Stimulated activated CD8-positive, alpha-beta memory T cell treated with anti-CD3 and anti-CD28 coated beads, Interleukin-15, amount 100 ng/mL, for 4 hours (primary cell): Measurements from ENCODE around the gene VWC2L.

Experiments
- DNase-seq, 2 donors: peaks; one replicate each; pipeline ENCODE4 v3.0.0-alpha.2; 2020; ENCODE audit warnings: low read depth in 2 of 2

Gene VWC2L

DNA sequence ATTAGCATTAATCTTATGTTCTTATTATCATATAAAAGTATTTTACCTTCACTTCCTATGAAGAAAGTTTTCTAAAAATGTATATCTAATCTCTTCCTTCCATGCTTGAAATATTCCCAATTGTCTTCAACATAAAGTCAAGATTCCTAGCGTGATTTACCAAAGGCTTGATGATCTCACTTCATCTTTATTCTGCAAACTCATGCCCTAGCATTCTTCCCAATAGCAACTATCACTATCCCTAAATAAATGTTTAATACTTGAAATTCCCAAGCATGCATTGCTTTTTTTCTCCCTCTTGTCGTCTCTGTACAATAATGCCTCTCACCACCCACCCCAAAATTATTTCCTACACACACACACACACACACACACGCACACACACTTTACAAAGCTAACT is 125.8 kb downstream of the VWC2L start:
- no peak for DNase-seq

DNA sequence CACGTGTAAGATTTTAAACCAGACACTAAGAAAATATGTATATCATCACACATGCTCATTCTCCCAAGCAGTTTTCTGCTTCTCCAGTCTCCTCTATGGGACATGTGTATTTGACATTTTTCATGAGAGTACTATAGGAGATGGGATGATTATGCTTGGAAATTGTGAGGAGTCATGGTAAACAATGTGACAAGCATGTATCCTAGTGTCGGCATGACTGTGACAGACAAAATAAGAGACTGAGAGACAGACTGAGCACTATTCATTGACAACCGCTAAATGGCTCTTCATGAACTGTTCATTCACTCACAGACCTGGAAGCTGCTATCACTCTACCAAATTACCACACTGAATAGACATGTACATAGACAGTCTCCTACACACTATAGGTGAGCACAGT is 127.1 kb downstream of the VWC2L start:
- no peak for DNase-seq

DNA sequence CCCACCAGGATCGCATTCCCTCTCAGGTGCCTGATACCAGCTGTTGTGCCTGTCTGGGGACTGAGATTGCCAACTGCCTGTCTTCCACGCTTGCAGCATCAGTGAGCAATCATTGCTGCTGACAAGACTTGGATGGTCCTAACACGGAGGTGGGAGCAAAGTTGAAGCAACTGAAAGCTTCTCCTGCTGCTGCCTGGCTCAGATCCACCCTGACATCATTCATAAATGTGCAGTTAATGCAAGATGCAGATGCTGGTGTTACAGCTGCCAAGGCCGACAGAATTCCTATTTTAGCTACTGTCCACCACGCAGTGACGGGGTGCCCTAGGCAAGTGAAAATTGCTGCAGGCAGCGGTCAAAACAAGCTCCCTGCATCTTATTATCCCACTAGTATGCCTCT is 131.4 kb downstream of the VWC2L start:
- no peak for DNase-seq

DNA sequence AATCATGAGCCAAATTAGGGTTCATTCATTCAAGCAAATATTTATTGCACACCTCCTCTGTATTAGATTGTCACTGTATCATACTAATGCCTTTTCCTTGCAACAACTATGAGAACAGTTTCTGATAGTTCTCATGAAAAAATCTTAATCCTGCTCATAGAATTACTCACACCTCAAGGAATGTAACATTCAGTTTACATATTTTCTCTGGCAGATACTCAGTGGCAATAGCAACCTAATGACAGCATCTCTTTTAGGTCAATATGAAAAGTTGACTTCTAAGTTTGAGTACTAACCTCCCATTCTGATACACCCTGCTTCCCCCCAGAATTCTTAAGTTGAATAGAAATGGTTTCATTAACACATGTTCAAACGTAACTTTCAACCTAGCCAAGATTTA is 132.0 kb downstream of the VWC2L start:
- DNase-seq: no peak

DNA sequence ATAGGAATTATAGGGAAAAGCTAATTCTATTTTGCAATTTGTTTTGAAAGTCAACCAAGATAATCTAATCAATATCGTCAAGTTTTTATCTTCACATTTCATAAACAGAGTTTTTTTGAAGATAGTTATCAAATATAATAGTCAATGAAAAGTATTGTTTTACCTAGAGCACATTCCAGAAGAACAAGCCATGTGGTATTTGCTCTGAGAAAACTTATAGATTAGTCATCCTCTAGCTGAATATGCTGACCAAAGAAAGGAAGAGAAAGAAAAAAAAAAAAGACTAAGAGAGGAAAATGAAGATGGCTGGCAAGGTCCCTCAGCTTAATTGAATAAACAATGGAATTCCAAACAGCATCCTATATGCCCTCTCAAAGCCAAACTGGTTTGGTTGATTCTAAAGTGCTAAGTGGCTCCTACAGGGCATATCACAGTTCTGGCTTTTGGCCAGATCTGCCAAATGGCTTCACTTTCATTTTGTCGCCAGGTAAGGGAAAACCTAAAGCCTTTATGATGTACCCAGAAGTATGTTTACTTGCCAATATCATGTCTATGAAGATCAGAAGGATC is 132.6 kb downstream of the VWC2L start:
- no peak for DNase-seq

DNA sequence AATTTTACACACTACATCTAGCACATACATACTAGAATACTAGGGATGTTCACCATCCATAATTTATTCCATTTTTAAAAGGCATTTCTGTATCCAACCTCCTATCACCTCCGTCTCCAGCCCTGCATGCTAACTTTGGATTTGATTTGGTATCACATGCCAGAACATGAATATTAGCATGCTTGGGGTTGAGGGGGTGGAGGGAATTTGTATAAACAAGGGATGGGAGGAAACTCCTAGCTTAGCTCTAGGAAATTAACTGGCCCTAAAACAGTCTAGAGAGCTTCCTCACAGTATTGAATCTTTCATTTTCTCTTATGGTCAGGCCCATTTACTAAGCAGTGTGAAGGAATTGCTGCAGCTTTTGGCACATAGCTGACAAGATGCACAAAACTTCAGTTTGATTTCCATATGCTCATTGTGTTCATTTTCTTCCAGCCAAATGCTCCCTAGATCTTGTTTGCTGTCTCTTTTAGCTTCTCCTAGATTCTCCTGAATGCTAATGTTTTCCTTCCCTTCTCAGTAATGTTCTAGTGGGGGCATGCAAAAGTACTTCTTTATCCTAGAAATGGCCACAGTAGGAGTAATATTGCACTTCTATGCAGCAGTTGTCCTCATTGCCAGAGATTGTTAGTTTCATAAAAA is 135.2 kb downstream of the VWC2L start:
- no peak for DNase-seq

DNA sequence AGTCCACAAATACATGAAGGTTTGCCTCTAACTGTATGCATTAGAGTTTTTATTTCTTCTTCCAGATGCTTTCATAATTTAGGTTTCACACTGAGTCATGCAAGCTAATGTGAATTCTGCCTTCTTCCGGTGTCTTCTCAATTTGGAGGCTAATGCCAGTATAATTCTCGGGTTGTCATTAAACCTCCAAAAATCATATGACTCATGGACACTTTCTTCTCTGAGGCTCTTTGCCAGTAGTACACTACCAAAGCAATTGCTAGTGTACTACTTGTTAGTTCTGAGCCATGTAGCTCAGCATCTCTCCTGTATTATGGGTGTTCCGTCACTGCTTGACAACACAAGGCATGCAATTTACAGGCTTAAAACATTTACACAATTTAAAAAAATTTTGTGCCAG is 137.1 kb downstream of the VWC2L start:
- DNase-seq: no peak

DNA sequence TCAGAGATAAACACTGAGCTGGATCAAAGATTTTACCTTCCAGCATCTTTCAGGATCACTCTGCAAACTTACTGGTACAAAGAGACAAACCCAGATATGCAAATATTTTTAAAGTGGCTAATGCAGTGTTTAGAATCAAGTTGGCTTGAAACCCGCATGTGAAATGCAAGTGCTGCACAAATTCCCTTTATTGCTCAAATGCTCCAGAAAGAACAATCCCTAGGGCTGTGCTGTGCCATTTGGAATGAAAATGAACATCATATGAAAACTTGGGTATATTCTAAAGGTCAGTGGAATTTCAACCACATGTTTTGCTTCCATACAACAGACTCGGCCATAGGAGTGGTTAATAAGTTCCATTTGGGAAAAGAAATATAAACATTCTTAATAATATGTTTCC is 139.1 kb downstream of the VWC2L start:
- no peak for DNase-seq

DNA sequence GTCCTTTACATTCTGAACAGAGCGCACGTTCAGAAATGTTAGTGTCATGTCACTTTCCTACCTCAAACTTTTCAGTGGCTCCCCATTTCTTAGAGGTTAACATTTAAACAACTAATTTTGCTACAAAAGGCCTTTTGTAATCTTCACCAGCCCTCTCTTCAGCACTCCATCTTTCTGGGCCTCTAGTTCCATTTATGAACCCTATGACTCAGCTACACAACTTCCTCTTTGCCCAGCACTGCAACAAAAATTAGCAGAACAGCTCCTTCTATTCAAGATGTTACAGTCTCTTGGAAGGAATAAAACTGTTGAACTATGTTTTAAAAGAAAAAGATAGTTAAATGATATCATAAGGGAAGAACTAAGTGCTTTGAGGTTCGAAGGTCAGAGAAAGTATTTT is 139.9 kb downstream of the VWC2L start:
- DNase-seq: no peak

DNA sequence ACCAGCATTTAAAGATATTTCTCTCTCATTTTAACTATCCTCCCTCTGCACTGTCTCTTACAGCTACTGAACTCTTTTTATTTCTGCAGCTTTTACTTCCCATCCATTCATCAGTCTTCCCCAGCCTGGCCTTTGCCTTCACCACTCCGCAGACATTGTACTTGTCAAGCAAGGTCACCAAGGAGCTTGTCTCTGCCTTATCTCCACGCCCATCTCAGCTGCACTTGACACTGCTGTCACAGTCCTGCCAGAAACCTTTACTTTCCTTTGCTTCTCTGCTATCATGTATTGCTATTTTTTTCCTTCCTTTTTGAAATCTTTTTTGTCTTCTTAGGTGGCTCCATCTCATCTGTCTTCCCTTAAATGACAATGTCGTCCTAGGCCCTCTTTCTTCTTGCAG is 147.0 kb downstream of the VWC2L start:
- no peak for DNase-seq

DNA sequence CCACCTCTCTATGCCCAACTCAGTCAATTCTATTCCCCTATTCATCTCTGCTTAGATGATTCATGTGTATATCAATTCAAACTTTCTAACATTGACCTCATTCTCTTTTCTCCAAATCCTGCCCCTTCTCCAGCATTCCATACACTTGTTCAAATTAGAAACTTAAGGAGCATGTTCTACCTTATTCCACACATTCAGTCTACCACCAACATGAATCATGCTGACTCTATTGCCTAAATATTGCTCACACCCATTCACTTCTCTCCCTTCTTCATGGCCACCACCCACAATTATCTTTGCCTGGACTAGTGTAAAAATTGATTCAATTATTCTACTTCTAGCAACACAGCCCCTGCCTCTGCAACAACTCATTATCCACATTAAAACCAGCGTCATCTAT is 147.5 kb downstream of the VWC2L start:
- DNase-seq: no peak

DNA sequence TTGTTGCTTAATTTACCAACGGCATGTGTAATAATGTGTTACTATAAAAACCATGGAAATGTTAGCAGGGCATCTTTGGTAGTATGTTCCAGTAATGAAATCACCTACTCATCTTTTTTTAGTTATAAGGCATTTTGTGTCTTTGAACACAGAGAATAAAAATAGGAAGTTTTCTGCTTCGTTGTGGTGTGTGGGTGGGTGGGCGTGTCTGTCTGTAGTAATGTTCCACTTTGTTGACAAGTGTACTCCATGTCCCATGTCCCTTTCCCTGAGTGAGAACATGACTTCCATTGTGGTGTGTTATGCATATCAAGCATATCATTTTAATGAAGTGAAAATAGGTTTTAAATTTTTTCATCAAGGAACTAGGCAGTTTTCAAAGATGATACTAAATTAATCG is 149.3 kb downstream of the VWC2L start:
- no peak for DNase-seq

DNA sequence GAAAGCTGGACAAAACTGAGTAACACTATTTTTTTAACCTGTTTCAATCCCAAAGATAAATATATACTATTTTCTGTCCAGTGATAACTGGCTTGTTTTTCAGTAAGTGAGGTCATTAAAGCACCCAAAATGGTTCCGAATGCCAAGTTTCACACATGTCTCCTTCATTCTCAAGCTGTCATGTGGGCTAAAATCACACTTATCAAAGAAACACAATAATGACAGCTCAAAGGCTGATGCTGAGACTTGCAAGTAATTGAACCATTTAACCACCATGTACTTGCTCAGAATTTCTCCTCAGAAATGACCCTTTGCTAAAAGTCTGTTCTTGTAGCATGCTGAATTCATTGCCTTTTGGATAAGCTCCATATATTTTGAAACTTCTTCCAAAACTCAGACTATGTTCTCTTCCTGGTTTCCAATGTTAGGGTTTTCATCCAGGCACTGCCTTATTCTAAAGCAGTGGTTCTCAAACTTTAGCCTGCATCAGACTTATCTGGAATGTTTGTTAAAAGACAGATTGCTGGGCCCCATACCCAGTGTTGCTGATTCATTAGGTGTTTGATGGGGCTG is 149.8 kb downstream of the VWC2L start:
- no peak for DNase-seq

DNA sequence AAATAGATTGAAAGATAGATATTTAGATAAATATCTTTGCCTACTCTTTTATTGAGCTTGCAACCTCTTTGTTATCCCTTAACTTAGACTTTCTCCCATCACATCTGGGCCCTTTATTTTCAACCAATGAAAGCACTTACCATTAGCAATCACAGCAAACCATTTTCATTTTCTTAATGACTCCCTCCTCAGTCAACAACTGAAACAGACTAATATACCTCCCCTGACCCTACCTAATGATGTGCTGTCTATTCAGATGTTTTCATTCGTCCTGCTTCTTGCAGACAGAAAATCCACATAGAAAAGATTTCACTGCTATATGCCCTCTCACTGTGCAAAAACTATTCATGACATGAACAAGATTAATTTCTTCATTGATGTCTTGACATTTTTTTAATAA is 154.4 kb downstream of the VWC2L start:
- DNase-seq: no peak

DNA sequence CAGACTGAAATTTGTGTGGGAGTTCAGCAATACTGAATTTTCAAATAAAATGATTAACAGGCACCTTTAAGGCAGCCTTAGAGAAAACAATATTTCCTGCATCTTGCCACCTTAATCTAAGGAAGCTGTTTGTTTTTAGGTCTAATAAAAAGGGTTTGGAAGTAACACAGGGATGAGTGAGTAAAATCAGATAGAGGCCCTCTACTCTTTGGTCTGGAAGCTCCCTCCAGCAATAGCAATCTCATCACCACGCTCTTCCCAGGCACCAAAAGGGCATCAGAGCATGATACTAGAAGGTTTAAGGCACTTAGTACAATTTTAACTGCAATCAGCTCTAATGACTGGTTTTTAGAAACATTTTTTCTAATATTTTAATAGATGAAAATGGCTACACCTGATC is 155.6 kb downstream of the VWC2L start:
- no peak for DNase-seq

DNA sequence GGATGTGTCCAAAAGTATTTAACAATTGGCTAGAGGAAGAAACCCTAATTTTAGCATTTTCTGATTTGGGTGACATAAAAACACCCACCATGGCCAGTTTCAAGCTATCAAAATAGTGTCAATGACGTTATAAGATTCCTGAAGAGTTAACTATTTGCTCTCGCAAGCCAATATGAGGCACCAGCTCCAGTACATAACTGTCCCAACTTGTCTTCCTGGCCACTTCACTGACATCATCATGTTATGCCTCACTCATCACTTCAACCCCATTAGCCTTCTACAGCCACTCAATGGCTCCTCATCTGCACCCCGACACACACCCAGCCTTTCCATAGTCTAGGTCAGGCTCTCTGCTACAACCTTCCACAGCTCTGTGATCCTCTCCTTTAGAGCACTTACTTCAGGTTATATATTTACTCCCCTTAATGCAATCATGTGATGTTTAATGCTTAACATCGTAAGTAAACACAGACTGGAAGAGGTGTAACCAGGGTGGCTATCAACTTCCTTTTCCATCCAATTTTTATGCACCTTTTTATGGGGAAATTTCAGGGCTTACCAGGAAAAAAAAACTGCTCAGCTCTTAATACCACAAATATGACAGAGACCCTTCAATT is 158.7 kb downstream of the VWC2L start:
- DNase-seq: no peak

DNA sequence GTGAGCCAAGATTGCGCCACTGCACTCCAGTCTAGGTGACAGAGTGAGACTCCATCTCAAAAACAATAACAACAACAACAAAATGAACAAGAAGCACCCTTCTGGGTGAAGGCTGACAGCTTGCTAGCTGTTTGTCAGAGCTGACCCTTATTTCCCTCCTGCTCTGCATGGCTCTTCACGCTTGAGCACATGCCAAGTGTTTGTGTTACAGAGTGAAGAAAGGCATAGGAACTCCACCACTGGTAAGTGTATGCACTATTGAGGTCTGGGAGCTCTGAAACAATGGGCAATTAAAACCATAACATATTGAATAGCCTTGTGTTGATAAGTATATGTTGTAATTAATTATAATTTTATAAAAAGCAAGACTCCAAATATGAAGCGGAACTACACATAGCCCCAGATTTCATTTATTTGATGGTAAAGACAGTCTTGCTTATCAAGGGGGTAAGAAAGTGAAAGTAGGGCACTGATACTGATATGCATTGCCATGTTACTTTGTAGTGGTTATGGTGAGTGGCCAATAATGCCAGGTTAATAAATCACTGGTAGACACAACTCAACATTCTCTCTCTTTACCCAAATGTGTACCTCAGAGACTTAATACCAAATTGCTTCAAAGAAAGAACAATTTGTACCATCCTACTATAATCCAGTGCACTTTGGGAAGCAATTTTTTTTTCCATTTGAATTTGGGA is 163.4 kb downstream of the VWC2L start:
- no peak for DNase-seq

DNA sequence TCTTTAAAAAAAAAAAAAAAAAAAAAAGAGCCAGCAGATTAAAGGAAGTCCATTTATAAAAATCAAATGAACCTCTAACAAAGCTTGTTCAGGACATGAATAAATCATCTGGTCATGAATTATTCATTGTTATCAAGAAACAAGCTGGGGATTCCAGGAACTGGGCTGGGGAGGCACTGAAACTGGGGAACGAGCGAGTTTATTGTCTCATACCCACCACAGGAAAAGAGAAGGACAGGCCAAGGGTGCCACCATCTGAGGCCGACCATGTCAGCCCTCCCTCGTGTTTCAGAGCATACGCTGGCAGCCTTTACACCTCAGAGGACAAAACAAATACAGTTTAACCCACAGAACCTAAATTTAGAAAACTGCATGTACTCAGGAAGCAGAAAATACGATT is 164.2 kb downstream of the VWC2L start:
- DNase-seq: no peak

DNA sequence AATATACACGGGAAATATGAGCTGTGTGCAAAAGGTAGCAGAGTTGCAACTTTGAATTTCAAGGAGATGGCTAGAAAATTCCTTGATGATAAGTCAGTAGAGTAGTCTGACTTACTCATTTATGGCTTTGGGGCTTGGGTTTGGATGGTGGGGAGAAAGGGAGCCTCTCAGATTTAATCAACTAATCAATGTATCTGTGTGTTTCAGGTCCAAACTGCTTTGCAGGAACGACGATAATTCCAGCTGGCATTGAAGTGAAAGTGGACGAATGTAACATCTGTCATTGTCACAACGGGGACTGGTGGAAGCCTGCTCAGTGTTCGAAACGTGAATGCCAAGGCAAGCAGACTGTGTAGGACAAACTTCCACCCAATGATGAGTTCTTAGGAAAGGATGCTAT is 164.6 kb downstream of the VWC2L start:
- DNase-seq: no peak

DNA sequence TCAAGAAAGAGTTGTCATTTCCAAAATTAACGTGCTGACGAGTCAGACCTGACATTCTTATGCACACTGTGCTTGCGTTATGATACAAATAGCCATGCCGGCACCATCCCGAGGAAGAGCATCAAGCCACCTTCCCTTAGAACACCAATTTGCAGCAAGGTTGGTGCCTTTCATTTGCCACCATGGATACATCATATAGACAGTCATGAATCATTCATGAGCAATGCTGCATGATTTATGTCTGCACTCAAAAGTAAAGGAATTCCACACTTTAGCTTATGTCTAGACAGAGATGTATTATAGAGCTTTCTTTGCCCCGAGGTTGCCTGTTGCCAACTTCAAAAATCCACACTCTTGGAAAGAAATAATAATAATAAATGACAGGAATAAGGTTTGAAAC is 166.9 kb downstream of the VWC2L start:
- no peak for DNase-seq

DNA sequence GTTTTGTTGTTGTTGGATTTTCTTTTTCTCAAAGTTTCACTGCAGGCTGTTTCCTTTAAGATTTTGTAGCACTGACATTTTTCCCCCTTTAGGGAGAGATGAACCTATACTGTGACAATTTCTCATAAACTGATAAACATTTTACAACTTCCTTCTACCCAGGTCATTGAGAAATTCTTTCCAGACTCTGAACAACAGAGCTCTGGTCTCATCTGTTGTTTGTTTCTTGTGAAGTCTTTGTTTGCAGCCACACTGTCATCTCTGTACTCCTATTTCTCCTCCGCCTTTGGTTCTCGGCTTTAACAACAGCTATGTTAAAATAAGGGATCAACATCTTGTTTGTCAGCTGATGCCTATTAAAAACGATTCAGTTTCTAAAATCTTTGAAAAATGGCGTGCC is 167.6 kb downstream of the VWC2L start:
- no peak for DNase-seq

DNA sequence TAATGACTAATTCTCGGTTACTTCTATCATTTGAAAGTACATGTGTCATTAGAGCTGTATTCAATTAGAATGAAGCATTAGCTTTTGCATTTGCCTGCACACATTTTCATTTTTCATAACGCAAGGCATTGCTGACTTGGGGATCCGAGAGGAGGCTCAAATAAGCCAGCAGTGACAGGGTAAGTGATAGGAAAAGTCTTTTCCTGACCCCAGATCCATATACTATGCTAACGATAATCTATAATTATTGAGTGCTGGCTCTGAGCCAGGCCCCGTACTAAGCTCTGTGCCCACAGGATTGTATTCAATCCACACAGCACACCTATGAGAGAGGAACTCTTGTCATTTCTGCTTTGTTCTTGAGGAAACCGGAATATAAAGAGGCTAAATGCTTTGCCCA is 168.2 kb downstream of the VWC2L start:
- no peak for DNase-seq

DNA sequence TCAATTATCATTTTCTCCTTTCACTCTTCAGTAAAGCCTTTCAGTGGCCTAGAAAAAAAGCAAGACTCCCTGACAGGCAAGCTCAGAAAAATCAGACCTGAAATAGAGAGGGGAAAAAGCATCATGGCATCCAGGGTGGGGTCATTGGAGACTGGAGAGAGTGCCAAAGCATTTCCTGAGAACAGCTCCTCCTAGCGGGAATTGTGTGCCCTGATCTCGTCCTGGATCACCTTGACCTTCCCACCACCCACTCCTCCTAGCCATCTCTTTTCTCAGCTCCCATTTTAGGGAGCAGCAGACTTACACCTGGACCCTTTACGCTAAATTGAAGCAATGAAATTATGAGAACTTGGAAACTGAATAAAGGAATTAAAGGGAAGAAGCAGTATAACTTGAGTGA is 176.6 kb downstream of the VWC2L start:
- DNase-seq: no peak
